ENCODE results near the gene ELMOD3. TPM values are rescaled to one million over a fixed set of nuclear protein-coding genes. Genes with fewer than 3 reads are reported as not detected.
A peak's percentile ranks its signal among the peaks of the same experiment; 100 is the strongest.
"Not testable (repeated sequence)": the region's sequence is repeated elsewhere in the genome, so short reads cannot be mapped to it uniquely, and the experiment has no call there.

The ELMOD3 gene
- total RNA-seq, 1 donor from 2014 or later: 30.3 TPM

DNA sequence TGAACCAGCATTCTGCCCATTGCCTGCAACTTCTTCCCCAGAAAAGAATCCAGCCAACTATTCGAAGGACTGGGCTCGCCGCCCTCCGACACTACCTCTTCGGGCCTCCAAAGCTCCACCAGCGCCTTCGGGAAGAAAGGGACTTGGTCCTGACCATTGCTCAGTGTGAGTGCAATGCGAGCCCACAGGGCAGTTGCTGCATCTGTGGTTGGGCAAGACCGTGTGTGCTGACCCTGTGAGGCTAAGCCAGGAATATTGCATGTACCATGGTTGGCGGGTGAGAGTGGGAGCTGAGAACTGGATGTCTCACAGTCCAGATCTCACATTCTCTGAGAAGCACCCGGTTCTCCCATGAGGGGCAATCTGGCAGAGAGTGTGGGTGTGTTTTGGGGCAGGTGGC lies 16.5 kb downstream of the ELMOD3 start:
- DNase-seq (ENCODE audit: low spot score): no peak

DNA sequence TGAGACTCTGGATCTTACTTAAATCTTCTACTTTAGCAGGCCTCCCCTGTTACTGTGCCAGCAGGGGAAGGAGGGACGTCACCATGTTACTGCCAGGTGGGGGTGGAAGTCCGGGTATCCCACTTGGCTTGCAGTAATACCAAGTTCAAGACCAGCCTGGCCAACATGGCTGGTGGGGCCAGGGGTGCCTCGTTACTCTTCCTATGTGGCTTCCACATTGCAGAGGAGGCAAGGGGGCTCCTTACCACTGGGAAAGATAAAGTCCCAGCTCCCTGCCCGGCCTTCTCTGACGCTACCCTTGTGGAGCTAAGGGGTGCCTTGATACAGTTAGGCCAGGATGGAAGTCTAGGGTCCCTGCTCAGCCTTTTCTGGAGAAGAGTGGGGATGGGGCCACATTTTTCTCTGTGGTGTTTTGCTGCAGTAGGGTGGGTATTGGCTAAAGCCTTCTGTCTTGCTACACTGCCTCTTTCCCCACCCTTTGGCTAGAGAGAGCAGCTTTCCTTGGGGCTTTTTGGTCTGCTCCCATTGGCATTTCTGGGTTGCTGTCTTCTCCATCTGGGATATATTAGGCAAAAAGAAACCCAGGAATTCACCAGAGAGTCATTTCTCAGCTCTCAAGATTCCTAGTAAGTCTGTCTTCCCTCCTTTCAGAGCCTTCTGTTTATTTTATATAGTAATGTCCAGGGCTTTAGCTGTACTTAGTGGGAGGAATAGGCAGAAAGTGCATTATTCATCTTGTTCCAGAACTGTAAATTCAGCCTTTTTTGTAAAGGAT lies 21.9 kb downstream of the ELMOD3 start:
- no peak for DNase-seq (ENCODE audit: low spot score)

DNA sequence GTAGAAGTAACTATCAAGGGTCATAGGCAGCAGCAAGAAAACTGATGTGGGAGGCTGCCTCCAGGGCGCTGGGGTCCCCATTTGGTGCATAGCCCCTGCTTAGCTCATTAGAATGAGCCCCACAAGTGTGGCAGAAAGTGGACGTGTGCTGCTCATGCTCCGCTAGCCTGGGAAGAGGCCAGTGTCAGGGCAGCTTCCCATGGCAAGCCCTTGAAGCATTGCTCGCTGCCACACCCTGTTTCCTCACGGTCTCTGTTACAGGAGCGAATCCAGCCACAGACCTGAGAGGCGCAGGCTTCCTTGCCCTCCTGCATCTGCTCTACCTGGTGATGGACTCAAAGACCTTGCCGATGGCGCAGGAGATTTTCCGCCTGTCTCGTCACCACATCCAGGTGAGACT lies 22.5 kb downstream of the ELMOD3 start:
- no peak for DNase-seq (ENCODE audit: low spot score)

DNA sequence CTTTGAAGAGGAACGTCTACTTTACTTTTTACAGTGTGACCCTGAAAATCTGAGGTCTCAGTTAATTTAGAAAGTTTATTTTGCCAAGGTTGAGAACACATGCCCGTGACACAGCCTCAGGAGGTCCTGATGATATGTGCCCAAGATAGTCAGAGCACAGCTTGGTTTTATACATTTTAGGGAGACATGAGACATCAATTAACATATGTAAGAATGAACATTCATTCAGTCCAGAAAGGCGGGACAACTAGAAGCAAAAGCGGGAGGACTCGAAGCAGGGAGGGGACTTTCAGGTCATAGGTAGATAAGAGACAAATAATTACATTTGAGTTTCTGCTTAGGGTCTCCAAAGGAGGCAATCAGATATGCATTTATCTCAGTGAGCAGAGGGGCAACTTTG lies 23.7 kb downstream of the ELMOD3 start:
- no peak for DNase-seq (ENCODE audit: low spot score)

DNA sequence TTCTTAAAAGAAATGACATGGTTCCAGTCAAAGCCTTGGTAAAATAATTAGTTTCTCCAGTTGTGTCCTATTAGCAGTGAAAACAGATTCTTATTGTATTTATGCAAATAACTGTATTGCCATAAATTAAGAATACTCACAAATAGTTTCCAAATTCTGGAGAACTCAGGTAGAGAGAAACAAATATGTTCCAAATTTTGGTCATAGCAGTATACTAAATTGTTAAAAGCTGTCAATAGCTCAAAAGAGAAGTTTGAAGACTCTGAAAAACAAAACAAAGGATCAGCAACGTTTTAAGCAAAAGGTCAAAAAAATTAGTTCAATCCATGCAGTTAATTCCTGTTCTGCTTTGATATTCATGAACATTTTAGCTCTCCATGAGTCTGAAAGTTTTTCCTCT lies 25.5 kb downstream of the ELMOD3 start:
- no peak for DNase-seq (ENCODE audit: low spot score)

DNA sequence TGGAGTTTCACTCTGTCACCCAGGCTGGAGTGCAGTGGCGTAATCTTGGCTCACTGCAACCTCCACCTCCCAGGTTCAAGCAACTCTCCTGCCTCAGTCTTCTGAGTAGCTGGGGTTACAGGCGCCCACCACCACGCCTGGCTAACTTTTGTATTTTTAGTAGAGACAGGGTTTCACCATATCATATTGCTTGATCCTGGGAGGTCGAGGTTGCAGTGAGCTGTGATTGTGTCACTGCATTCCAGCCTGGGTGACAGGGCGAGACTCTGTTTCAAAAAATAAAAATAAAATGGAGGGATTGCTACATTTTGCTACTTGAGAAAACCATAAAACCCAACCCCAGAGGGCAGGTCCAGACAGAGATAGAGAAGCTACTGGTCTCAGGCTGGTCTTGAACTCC lies 28.6 kb downstream of the ELMOD3 start:
- DNase-seq (ENCODE audit: low spot score): not testable (repeated sequence)

DNA sequence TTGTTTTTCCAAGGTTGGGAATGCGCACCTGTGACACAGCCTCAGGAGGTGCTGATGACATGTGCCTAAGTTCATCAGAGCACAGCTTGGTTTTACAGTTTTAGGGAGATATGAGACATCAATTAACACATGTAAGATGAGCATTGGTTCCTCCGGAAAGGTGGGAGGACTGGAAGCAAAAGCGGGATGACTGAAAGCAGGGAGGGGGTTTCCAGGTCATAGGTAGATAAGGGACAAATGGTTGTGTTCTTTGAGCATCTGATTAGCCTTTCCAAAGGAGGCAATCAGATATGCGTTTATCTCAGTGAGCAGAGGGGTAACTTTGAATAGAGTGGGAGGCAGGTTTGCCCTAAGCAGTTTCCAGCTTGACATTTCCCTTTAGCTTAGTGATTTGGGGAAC lies 29.3 kb downstream of the ELMOD3 start:
- no peak for DNase-seq (ENCODE audit: low spot score)

DNA sequence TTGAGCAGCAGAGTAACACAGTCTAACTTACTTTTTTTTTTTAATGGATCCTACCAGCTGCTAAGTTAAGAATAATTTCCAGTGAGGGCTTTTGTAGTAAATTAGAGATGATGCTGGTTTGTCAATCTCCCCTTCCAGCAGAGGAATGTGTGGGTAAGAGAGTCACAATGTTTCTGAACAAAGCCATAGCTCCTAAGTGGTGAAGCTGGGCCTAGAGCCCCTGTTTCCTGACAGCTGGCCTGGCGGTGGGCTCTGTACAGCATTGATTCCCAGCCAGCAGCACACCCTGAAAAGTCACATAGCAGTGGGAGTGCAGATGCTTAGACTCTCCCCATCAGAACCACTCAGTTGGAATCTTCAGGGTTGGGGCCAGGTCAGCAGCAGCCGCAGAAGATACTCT lies 31.2 kb downstream of the ELMOD3 start:
- DNase-seq (ENCODE audit: low spot score): no peak

DNA sequence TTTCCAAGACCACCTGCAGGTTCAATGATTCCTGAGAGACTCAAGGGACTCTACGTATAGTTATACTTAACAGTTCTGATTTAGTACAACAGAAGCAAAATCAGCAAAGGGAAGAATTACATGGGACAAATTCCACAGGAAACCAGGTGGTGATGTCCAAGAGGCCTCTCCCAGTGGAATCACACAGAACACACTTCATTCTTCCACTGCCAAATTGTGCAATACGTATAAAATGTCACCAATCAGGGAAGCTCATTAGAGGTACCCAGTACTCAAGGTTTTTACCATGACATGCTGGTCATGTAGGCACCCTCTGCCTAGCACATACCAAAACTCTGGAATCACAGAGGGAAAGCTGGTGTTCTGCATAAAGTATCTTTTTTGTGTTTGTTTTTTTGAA lies 33.2 kb downstream of the ELMOD3 start:
- DNase-seq (ENCODE audit: low spot score): no peak

DNA sequence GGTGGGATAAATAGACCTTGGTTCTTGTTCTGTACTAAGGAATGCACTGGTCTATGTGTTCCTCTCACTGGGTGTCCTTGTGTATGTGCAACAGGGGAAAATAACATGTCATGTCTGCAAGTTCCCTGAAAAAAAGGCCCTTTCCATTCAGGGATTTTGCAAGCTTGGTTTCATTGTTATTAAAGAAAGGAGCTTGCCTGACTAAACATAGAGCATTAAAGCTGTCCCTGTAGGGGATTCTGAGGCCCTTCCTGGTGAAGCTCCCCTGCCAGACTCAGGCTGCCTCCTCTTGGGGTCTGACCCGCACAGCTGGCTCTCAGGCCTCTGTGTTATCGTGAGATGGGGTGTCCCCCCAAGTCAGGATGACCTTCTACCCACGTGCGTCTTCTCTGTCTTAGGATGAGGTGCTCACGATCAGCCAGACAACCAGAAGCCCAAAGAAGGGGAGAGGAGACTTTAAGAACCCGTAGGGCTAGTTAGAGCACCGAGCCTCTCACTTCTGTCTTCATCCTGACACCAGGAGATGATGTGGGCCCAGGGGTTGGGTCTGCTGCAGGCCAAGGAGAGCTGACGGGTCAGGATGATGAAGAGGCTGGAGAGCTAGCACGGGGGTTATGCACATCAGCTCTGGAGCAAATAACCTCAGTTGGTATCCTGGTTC lies 34.4 kb downstream of the ELMOD3 start:
- DNase-seq (ENCODE audit: low spot score): no peak

DNA sequence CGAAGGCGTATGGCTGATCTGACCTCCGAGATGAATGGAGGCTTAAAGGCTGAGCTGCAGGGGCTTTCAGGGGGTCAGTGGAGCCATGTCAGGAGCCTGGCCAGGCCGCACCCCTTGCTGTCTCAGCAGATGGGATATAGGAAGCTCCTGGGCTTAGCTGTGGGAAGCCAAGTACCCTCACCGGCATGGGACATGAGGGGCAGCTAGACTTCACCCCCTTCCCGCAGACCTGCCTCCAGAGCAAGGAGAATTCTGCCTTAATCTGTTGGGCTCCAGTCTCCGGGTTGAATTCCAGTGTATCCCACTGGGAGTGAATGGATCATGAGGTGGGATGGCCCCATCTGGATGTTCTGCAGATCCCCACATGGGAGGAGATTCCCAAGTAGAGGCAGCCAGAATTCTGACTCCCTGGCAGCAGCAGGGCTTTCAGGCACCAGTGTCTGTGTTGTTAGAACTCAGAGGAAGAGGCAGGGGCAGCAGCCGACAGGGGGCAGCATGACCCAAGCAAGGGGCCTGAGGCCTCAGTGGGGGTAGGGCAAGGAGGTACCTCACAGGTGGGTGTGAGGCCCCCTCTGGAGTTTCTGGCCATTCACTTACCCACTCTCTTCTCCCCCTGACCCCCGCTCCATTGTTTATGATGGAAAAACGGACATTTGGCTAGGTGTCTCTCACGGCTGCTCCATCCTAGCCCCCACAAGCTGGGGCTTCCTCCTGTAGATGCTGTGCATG lies 36.5 kb downstream of the ELMOD3 start:
- peak; percentile 65 for DNase-seq (ENCODE audit: low spot score)

DNA sequence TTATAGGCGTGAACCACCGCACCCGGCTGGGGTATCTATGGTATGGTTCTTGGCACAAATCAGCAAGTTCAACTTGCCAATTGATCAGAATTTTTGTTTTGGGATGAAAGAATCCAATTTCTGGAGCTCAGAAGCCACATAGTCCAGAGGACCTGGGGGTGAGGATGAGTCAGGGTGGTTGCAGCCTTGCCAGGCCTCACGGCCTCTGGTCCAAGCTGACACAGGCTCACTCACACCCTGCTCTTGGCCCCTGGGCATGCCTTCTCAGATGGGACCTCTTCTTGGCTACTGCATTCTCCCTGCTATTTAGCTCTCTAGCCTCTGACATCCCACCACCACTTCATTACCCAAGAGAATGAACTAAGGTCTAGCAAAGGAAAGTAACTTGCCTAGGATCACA lies 39.3 kb downstream of the ELMOD3 start:
- DNase-seq (ENCODE audit: low spot score): no peak

DNA sequence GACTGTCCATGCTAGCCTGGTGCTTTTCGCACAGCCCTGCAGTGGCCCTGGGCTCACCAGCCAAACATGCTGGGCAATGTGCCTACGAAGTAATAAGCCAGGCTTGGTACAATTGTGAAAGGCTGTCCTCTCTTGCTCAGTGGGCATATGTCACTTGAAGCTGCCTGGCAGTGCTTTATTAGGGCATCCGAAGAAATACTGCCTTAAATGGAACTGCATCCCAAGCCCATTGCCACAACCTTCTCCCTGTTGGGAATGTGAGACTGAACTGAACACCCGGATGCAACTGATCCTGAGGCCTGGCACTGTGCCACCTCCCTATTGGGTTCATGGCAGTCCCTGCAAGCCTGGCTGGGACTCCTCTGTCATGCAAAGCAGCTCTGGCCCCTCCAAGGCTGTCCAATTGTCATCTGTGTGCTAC lies 39.7 kb downstream of the ELMOD3 start:
- no peak for DNase-seq (ENCODE audit: low spot score)

DNA sequence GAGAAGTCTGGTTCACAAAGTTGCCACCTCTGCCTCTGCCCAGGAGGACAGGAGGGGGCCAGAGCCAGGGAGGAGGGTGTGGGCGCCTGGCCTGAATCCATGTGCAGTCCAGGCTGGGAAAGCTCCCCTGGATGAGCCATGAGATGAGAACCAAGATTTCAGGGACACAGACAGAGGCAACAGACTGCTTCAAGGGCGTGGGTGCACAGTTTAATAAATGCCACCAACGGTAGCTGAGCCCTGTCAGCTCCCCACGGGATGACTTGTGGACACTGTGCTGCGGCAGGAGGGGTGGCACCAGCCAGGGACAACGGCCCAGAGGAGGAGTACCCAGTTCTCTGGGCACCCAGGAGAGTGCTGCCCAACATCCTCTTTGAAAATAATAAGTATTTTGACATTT lies 40.4 kb downstream of the ELMOD3 start:
- no peak for DNase-seq (ENCODE audit: low spot score)

DNA sequence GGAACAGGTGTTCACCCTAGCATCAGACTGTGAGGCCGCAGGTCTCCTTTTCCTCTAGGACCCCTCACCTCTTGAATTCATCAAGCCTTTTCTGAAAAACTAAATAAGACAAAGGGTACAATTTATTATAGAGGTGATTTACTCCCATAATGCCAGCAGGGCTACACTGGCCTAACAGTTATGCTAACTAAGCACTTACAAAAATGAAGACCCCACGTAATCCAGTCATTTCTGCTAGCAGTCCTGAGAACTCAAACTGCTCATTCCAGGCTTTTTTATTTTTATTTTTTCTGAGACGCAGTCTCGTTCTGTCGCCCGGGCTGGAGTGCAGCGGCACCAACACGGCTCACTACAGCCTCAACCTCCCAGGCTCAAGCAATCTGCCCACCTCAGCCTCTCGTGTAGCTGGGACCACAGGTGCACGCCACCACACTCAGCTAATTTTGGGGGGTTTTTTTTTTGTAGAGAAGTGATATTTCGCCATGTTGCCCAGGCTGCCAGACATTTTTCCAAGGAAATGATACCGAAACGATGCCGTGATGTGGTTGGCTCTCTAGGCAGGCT lies 41.4 kb downstream of the ELMOD3 start:
- no peak for DNase-seq (ENCODE audit: low spot score)

DNA sequence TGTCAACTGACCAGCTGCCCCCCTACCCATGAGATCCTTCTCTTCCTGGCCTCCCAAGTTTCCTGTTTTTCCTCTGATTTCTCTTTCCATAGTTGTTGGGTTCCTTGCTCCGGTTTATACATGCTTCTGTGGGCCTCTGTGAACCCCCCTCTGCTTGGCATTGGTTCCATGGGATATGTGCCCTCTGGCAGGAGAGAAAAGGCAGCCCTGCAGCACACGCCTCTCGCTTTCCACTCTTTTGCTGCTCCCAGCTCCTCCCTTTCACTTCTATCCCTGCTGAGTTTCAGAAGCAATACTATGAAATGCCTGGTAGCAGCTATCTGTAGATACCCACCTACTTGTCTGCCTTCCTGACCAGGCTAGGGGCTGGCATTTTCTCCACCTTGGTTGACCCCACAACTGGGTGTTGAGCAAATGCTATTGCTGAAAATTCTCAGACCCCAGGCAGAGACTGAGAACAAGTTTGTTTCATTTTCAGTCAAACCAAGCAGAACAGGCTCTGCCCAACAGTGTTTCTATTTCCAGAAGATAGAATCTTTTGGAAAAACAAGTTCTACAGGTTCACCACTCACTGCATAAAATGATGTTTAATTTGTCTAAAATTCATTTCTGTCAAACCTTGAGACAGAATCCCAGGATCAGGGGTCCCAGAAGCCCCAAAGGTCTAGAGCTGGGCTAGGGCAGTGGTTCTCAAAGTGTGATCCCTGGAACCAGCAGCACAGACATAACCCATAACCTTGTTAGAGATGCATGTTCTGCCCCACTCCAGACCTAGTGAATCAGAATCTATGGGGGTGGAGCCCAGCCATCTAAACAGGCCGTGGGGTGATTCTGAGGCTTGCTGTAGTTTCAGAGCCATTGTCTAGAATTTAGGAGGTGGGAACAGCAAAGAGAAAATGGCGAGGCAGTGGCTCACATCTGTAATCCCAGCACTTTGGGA lies 42.2 kb downstream of the ELMOD3 start:
- no peak for DNase-seq (ENCODE audit: low spot score)

DNA sequence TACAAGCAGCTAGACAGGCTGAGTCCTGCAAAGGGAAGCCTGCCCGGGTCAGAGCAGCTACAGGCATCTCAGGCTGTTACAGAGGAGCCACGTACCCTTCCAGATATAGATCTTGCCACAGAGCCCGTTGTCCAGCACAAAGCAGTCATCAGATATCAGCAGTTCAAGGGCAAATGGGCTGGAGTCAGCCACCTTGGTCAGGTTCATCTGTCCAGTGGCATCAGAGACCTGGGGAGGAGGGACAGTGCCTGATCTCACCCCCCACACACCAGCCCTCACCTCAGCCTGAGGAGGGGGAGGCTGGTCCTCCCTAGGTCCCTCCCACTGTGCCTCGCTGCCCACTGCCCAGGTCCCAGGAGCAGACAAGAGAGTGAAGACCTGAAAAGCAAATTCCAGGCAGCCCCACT lies 43.4 kb downstream of the ELMOD3 start:
- no peak for DNase-seq (ENCODE audit: low spot score)

DNA sequence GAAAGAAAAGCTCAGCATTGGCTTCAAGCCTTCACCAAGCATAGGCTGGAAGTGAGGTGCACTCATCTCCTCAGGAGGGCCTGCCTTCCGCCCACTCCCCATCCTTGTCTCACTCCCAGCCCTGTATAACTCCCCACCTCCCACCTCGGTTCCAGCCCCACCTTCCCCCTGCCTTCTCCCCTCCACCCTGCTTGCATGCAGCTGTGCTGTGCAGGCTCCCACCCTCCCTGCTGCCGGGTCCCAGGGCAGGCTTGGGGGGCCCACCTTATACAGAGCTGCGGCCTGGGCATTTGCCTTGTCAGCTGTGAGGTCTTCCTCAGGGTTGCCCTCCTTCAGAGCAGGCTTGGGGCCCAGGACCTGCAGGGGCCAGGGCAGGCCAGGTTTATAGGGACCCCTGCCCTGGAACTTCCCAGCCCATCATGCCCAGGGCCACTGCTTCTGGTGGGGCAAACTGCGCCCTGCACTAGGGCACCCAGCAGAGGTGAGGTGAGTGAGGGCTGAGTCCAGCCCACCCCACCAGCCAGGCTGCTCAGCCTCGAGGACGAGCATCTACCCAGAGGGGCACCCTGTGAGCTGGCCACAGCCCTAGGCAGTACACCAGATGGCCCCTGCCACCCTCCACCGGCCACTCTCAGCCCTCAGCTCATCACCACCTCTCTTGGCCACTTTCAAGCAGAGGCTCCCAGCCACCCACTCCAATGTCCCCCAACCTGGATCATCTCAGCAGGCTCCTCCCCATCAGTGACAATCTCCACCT lies 44.0 kb downstream of the ELMOD3 start:
- DNase-seq (ENCODE audit: low spot score): no peak

DNA sequence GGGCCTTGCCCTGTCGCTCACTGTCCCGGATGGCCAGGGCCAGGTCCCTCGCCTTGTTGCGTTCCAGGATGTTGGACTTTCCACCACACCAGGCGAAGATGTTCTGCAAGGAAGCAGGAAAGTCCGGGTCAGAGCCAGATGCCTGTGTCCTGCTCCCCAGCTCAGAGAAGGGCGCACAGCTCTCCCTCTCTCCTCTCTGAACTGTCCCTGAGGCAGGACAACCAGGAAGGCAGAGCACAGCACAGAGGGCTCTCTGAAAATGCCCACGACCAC lies 44.5 kb downstream of the ELMOD3 start:
- DNase-seq (ENCODE audit: low spot score): no peak

DNA sequence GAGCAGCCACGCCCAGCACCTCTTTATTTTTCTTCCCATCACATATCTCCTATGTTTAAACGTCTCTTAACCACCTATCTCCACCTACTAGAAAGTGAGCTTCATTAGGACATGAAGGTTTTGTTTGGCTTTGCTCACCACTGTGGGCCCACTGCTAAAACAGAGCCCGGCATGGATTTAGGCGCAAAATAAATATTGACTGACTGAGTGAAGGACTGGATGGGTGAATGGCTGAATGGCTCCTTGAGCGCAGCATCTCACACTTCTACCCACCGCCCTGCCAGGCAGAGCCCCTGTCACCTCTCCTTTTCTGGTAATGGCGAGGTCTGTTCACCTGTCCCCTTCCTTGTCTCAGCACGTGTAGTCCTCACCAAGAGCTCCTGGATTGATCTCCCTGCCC lies 45.5 kb downstream of the ELMOD3 start:
- DNase-seq (ENCODE audit: low spot score): no peak

All from mucosa of gallbladder (tissue), 1 donor.